IPS DF 4.7 (cell line): Measurements from ENCODE around the gene MARK2.
"Not testable (repeated sequence)": the region's sequence is repeated elsewhere in the genome, so short reads cannot be mapped to it uniquely, and the experiment has no call there.

Source experiments
- DNase-seq: peaks from one replicate; pipeline ENCODE4 v3.0.0-alpha.2; 2013; ENCODE audit warnings: low spot score; ENCODE audit errors: extremely low read depth

The MARK2 gene

DNA sequence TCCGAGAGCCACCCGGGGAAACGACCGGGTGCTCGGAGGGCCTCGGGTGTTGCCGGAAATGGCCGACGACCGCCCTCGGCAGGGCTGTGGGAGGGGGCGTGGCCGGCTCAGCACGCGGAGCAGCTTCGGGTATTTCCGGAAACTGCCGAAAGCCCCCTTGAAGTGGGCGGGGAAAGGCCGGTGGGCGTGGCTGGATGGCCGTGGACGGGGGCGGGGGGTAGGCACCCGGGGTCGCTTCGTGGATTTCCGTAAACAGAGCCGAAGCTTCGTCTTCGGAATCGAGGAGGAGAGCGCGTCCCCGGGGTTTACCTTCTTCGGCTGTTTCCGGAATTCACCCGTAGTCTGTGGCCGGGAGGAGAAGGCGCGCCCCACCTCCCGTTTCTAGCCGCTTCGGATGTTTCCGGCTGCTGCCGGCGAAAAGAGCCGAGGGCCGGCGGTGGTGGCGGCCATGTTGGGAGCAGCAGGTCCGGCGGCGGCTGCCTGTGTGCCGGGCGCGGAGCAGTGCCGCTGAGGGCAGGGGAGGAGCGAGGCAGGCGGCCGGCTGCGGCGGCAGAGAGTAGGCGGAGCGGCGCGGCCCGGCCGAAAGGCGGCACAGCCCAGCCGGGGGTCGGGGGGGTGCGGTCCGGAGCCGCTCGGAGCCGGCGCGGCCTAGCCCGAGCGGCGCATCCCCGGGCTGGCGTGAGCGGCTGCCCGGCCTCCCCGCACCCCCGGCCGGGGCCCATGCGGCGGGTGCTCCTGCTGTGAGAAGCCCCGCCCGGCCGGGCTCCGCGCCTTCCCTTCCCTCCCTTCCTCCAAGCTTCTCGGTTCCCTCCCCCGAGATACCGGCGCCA lies at the start of gene MARK2:
Gene MARK2, plus strand, starts transcription at position 433 of the 830 bp plus-strand sequence. Its CDS starts 397 bp downstream, at position 830.
- DNase-seq: peak; percentile 89

DNA sequence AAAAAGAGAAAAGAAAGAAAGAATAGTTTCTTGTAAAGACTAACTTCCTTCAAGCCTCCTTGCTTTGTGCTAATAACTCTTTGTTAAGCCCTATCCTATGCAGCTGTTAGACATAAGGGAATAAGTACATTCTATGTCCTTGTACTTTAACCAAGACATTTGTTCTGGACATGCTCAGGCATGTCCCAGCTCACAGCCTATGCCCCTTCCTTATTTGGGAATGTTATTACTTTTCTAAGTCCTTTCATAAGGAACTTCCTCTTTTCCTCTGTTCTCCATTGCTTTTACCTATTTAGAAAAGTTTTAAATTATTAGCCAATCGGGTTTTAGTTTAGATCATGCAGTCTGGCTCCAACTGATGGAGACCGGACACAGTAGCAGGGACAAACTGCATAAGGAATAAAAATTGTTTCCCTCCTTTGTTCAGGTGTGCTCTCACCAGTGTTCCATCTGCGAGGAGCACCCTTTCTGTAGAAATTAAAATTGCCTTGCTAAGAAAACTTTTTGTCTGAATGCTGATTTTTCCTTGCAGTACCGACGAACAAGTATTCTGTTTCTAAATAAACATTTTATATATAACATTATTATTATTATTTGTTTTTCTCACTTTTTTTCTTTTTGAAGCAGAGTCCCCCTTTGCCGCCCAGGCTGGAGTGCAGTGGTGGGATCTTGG lies 47.3 kb upstream of the MARK2 start:
- no peak for DNase-seq

DNA sequence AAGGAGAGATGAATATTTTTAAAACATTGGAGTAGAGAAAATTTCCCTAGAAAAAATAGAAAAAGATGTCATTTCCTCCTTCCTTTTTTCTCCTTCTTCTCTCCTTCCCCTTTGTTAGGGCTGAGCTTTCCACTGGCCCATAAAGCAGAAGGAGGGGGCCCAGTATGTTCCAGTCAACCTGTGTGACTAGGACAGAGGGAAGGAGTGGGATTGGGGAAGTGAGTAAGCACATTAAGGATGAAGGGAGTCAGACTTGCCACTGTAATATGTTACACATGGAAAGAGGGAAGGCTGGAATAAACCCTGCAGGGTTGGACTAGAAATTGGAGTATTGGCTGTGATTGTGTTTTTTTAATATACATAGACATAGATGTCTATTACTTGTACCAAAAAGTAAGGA lies 45.7 kb upstream of the MARK2 start:
- no peak for DNase-seq

DNA sequence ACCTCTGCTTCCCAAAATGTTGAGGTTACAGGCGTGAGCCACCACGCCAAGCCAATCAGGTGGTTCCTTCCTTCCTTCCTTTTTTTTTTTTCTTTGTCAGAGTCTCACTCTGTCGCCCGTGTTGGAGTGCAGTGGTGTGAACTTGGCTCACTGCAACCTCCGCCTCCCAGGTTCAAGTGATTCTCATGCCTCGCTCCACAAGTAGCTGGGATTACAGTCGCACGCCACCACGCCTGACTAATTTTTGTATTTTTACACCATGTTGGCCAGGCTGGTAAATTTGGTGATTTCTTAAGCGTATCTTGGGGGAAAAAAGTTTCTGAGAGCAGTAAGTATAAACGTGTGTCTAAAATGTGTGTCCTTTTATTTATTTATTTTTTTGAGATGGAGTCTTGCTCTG lies 43.8 kb upstream of the MARK2 start:
- no peak for DNase-seq

DNA sequence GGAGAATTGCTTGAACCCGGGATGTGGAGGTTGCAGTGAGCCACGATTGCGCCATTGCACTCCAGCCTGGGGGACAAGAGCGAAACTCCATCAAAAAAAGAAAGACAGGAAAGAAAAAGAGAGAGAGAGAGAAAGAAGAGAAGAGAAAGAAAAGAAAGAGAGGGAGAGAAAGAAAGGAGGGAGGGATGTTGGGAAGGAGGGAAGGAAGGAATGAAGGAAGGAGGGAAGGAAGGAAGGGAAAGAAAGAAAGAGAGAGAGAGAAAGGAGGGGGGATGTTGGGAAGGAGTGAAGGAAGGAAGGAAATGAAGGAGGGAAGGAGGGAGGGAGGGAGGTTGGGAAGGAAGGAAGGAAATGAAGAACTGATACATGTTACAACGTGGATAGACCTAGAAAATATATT lies 38.0 kb upstream of the MARK2 start:
- DNase-seq: no peak

DNA sequence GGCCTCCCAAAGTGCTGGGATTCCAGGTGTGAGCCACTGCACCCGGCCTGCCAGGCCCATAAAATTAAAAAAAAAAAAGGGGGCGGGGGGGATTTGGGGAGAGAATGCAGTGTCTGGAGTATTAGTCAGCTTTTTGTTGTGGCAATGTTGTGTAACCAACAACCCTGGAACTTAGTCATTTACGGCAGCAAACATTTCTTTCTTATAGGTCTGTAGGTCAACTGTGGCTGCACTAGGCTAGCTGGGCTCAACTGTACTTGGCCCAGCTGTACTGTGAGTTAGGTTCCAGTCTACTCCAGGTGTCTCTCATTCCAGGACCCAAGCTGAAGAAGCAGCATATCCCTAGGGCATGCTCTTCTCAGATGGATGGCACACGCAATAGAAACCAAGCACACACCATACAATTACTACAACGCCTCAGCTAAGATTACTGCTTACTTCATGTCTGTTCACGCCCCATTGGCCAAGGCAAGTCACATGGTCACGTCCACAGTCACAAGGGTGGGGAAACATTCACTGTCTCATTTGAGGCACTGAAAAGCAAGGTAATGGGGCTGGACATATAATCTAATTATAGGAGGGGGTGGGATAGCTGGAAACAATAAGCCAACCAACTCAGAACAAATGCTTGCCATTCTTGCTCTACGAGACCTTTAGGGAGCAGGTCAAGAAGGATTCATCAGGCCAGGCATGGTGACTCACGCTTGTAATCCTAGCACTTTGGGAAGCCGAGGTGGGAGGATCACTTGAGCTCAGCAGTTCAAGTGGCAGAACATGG lies 36.1 kb upstream of the MARK2 start:
- DNase-seq: no peak

DNA sequence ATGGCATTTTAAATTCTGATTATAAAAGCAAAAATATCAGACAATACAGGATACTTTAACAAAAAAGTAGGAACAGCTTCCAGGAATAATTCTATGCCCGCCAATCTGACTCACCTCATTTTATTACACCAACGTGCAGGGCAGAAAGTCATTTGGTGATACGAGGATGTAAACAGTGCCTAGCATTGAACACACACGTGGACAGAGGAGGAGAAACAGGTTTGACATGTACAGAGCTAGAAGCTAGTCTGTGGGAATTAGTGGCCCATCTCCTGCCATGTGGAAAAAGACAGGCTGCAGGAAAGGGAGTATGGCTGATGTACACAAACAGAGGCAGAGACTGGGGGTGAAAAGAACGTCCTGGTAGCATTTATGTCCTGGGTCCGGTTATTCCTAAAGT lies 34.7 kb upstream of the MARK2 start:
- DNase-seq: no peak

DNA sequence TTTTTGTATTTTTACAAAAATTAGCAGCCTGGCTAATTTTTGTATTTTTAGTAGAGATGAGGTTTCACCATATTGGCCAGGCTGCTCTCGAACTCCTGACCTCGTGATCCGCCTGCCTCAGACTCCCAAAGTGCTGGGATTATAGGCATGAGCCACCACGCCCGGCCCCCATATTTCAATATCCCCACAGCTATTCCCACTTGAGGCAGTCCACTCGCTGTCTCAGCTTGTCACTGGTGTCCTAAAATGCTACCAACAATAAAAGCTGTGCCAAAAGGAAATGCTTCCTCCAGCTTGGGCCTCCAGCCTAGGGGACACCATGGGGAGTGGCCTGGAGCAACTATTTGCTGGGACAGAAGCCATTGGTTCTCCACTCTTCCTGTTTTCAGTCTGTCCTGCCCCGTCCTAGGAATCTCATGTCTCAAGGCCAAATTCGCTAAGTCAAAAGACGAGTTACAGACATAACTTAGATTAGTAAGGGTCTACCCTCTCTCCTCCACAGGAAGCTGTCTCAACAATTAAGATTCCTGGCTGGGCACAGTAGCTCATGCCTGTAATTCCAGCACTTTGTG lies 33.0 kb upstream of the MARK2 start:
- DNase-seq: no peak

DNA sequence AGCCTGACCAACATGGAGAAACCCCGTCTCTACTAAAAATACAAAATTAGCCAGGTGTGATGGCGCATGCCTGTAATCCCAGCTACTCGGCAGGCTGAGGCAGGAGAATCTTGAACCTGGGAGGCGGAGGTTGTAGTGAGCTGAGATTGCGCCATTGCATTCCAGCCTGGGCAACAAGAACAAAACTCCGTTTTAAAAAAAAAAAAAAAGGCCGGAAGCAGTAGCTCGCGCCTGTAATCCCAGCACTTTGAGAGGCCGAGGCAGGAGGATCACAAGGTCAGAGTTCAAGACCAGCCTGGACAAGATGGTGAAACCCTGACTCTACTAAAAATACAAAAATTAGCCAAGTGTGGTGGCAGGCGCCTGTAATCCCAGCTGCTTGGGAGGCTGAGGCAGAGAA lies 28.5 kb upstream of the MARK2 start:
- DNase-seq: not testable (repeated sequence)

DNA sequence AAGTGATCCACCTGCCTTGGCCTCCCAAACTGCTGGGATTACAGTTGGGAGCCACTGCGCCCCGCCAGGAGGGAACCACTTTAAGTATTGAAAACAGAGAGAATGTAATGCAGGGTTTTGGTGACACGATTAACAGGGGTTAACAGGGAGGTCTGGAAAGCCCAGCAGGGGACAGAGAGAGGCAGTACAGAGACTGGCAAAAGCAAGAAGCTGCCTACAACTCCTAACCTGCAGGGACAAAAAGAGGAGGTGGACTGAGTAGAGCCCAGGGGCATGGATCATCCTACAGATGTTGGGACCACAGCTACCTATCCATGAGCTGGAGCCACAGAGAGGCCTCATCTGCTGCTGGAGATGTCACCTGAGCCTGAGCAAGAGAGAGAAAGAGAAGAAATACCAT lies 27.4 kb upstream of the MARK2 start:
- no peak for DNase-seq

DNA sequence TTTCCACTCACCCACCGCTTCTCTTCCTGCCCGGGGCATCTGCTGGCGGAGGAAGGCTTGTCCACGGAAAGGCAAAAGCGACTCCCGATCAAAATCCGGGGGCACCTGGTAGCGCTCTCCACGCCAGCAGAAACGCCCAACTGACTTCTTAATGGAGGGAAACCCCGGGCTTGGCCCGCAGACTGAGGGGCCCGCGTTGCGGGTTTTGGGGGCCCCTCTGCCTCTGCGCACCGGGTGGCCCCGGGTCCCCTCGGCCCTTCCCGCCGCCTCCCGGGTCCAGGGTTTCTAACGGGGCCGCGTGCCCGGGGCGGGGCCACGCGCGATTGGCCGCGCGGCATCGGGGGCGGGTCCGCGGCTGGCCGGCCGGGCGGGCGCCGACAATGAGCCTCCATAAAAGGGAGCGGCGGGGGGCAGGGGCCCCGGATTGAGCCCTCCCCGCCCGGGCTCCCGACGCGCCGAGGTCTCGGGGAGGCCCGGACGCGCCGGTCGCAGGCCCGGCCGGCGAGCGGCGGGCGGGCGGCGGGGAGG lies 25.8 kb upstream of the MARK2 start, which contains the start of gene SPINDOC:
Gene SPINDOC, plus strand, starts transcription at position 422 of the 528 bp plus-strand sequence. CDS start 231 bp downstream, outside the sequence.
- no peak for DNase-seq

DNA sequence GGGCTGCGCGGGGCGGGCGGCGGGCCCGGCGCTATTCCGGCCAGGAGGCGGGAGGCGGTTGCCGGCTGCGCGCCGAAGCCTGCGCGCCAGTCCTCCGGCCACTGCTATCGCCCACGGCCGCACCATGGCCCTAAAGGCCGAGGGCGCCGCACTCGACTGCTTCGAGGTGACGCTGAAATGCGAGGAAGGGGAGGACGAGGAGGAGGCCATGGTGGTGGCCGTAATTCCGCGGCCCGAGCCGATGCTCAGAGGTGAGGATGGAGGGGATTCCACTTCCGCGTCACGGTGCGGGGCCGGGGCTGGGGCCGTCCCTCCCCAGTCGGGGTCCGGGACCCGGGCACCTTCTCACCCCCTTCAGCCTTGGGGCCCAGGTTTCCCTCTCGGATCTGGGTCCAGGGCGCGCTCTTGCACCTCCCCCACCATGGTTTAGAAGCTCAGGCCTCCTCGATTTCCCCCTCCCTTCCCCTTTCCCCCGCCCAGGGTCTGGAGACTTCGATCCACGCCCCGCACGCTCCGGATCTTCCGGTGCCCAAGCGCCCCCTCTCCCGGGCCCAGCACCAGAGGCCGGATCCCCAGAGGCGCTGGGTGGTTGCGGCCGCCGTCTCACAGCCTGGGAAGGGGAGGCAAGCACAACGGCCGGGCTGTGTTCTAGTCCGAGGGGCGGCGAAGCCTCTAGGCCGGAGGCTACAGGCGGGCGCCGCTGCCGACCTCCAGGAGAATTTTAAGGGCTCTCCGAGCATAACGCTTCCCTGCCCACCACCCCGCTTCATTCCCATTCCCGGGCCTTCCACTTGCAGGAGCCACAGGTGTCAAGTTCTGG lies 25.1 kb upstream of the MARK2 start:
- no peak for DNase-seq

DNA sequence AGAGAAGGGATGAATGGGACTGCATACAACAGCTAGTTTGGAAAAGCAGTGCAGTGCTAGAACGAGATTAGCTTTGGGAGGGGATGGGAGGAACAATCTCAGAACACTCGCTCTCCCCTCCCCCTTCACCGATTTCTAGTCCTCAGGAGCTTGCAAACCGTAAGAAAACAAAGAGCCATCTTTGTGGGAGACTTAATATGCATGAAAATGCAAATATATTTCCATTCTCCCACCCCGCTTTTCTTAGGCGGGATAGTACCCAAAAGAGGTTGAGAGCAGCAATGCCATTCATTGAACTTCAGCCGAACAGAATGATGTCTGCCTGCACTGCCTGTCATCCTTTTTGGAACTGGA lies 24.6 kb upstream of the MARK2 start:
- DNase-seq: no peak

DNA sequence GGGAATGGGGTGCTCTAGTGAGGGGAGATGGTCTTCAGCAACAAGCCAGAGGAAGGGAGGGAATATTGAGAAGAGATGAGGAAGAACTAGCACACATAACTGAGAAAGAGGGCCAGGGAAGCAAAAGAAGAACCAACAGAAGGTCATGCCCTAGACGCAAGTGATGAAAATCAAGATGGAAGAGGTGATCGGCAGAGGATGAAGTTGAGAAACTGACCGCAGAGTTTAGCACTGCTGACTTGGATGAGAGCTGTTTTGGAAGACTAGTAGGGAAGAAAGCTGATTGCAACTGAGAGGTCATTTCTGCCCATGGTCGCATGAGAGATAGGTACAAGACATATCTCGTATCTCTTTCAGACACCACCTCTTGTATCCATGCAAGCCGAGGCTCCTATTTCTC lies 22.7 kb upstream of the MARK2 start:
- no peak for DNase-seq

DNA sequence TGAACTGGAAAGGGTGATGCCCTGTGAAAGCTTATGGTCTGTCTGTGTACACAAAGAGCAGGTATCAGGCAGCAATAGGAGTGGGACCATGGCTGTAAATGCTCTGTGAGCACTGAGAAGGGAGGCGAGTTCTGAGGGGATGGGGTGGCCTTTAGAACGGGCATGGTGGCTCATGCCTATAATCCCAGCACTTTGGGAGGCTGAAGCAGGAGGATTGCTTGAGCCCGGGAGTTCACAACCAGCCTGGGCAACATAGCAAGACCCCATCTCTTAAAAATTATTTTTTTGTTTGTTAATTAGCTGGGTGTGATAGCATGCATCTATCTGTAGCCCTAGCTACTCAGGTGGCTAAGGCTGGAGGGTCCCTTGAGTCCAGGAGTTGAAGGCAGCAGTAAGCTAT lies 22.2 kb upstream of the MARK2 start:
- DNase-seq: no peak

DNA sequence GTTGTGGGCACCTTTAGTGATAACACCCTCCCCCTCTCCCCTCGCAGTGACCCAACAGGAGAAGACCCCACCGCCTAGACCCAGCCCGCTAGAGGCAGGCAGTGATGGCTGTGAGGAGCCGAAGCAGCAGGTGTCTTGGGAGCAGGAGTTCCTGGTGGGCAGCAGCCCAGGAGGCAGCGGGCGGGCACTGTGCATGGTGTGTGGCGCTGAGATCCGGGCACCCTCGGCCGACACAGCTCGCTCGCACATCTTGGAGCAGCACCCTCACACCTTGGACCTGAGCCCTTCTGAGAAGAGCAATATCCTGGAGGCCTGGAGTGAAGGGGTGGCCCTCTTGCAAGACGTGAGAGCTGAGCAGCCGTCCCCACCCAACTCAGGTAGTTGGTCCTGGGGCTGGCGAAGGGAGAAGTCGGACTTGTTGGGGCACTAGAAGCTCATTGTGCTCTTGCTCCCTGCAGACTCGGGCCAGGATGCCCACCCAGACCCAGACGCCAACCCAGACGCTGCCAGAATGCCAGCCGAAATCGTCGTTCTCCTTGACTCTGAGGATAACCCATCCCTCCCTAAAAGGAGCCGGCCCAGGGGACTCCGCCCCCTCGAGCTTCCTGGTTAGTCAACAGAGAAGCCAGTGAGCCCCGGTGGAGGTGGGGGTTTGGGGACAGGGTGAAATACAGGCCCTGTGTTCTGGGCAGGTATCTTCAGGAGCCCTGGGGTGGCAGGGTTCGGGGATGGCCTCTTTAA lies 21.0 kb upstream of the MARK2 start:
- no peak for DNase-seq

DNA sequence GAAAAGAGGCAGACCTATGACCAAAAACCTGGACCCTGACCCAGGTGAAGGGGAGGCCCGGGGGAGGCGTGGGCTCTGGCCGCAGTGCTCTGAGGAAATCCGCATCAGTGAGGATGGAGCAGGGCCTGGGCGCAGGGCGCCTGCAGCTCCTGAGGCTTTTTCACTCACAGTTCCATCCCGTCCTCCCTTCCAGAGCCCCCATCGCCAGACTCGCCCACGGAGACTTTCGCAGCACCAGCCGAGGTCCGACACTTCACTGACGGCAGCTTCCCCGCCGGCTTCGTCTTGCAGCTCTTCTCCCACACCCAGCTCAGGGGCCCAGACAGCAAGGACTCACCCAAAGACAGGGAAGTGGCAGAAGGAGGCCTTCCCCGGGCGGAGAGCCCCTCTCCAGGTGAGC lies 20.3 kb upstream of the MARK2 start:
- no peak for DNase-seq

DNA sequence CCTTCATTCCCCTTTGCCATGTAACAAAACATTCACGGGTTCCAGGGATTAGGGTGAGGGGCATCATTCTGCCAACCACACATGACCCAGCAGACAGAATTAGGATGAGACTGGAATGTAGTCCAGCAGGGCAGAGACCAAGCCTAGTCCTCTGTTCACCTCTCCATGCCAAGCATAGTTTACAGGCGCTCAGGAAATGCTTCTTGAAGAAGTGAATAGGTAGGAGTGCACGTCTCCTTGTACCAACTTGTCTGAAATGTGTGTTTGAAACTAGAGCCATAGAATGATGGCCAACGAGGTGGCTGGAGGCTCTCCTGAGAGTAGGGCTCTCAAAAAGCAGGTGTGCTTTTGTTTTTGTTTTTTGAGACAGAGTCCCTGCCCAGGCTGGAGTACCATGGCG lies 17.5 kb upstream of the MARK2 start:
- no peak for DNase-seq

DNA sequence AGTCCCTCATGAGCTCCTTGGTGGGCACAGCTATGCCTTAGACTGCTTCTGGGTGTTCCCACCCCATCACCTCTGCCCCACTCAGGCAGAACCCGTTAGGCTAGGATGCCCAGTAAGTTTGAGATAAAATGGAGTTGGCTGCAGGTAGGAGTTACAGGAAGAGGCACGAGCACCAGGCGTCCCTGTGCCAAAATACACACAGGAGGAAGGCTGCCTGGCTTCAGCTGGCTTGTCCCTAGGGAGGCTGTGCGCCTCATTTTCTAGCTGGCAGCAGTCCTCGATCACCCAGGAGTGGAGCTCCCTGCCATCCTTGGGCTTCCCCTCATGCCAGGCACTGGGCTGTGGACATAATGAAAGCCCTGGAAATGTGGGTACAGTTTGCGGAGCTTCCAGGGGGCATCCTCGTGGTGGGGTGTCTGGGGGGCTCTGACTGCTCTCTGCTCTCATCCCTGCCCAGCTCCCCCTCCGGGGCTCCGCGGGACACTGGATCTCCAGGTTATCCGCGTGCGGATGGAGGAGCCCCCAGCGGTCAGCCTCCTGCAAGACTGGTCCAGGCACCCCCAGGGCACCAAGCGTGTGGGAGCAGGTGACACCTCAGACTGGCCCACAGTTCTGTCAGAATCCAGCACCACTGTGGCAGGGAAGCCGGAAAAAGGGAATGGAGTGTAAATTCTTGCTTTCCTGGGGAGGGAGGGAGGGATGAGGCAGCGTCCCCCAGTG lies 12.3 kb upstream of the MARK2 start:
- DNase-seq: no peak
